ENCODE data around the gene NSUN4. TPM values are rescaled to one million over a fixed set of nuclear protein-coding genes. Genes with fewer than 3 reads are reported as not detected.

The NSUN4 gene
- total and polyA plus RNA-seq, 2 of the 13 experiments (the other 11 are each of a cell fraction or from before 2014, with no cell fraction given), result 21.5 to 23.5 TPM

DNA sequence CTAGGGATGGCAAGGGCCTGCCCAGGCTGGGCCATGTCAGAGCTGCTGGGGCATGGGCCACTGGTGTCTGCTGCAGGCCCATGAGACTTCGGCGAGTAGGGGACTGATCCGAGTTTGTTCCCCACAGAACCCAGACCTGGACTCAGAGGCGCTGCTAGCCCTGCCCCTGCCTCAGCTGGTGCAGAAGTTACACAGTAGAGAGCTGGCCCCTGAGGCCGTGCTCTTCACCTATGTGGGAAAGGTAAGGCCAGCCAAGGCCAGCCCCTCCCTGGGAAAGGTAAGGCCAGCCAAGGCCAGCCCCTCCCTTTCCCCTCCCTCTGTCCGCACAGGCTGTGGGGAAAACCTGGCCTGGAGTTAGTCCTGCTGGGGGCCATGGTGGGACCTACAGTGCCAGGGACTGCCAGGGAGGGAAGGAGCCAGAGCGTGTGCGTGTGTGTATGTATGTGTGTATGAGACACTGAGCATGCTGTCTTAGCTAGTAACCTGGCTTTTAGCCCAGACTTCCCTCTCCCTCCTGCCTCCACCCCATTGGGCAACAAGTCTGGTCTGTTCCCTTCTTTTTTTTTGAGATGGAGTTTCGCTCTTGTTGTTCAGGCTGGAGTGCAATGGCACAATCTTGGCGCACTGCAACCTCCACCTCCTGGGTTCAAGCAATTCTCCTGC is 61.5 kb downstream of the NSUN4 start (continued):
- no peak for TF ChIP-seq NFIB (CRISPR knock-in tag; IDR thresholded peaks at IDR 0.05; ENCODE audit: borderline replicate concordance)
- TF ChIP-seq LCORL (IDR thresholded peaks at IDR 0.05), result no peak
- peak; percentile 63; the same call in 1 of the 2 replicates for TF ChIP-seq LCORL (CRISPR knock-in tag; IDR thresholded peaks at IDR 0.05)
- TF ChIP-seq, protein P1, sequence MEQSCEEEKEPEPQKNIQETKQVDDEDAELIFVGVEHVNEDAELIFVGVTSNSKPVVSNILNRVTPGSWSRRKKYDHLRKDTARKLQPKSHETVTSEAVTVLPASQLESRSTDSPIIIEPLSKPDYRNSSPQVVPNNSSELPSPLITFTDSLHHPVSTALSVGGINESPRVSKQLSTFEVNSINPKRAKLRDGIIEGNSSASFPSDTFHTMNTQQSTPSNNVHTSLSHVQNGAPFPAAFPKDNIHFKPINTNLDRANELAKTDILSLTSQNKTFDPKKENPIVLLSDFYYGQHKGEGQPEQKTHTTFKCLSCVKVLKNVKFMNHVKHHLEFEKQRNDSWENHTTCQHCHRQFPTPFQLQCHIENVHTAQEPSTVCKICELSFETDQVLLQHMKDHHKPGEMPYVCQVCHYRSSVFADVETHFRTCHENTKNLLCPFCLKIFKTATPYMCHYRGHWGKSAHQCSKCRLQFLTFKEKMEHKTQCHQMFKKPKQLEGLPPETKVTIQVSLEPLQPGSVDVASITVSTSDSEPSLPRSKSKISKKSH (CRISPR knock-in tag; IDR thresholded peaks at IDR 0.05; ENCODE audit: borderline replicate concordance), result peak; percentile 78; the same call in 1 of the 2 replicates
- TF ChIP-seq, protein P2, sequence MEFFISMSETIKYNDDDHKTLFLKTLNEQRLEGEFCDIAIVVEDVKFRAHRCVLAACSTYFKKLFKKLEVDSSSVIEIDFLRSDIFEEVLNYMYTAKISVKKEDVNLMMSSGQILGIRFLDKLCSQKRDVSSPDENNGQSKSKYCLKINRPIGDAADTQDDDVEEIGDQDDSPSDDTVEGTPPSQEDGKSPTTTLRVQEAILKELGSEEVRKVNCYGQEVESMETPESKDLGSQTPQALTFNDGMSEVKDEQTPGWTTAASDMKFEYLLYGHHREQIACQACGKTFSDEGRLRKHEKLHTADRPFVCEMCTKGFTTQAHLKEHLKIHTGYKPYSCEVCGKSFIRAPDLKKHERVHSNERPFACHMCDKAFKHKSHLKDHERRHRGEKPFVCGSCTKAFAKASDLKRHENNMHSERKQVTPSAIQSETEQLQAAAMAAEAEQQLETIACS (CRISPR knock-in tag; IDR thresholded peaks at IDR 0.05), result no peak
- TF ChIP-seq, protein P3, sequence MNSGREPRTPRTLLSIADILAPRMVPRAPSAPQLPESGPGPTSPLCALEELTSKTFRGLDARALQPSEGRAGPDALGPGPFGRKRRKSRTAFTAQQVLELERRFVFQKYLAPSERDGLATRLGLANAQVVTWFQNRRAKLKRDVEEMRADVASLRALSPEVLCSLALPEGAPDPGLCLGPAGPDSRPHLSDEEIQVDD (CRISPR knock-in tag; IDR thresholded peaks at IDR 0.05; ENCODE audit: borderline replicate concordance), result no peak
- no peak for TF ChIP-seq ZFP1 (CRISPR knock-in tag; IDR thresholded peaks at IDR 0.05)
- TF ChIP-seq ZSCAN30 (CRISPR knock-in tag; IDR thresholded peaks at IDR 0.05), result no peak
- no peak for TF ChIP-seq NFIC (IDR thresholded peaks at IDR 0.05; ENCODE audit: low read length)
- TF ChIP-seq ZNF572 (CRISPR knock-in tag; IDR thresholded peaks at IDR 0.05), result 0 out of 2 replicates have a peak, but pooled peaks have one; percentile 61
- TF ChIP-seq, protein P4, sequence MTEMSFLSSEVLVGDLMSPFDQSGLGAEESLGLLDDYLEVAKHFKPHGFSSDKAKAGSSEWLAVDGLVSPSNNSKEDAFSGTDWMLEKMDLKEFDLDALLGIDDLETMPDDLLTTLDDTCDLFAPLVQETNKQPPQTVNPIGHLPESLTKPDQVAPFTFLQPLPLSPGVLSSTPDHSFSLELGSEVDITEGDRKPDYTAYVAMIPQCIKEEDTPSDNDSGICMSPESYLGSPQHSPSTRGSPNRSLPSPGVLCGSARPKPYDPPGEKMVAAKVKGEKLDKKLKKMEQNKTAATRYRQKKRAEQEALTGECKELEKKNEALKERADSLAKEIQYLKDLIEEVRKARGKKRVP (CRISPR knock-in tag; IDR thresholded peaks at IDR 0.05), result no peak
- peak; percentile 63; the same call in 1 of the 2 replicates for TF ChIP-seq ZFY (CRISPR knock-in tag; IDR thresholded peaks at IDR 0.05)
- TF ChIP-seq SOX5 (CRISPR knock-in tag; IDR thresholded peaks at IDR 0.05; ENCODE audit: borderline replicate concordance), result peak; percentile 26; the same call in 1 of the 2 replicates
- TF ChIP-seq, protein P5, sequence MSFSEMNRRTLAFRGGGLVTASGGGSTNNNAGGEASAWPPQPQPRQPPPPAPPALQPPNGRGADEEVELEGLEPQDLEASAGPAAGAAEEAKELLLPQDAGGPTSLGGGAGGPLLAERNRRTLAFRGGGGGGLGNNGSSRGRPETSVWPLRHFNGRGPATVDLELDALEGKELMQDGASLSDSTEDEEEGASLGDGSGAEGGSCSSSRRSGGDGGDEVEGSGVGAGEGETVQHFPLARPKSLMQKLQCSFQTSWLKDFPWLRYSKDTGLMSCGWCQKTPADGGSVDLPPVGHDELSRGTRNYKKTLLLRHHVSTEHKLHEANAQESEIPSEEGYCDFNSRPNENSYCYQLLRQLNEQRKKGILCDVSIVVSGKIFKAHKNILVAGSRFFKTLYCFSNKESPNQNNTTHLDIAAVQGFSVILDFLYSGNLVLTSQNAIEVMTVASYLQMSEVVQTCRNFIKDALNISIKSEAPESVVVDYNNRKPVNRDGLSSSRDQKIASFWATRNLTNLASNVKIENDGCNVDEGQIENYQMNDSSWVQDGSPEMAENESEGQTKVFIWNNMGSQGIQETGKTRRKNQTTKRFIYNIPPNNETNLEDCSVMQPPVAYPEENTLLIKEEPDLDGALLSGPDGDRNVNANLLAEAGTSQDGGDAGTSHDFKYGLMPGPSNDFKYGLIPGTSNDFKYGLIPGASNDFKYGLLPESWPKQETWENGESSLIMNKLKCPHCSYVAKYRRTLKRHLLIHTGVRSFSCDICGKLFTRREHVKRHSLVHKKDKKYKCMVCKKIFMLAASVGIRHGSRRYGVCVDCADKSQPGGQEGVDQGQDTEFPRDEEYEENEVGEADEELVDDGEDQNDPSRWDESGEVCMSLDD (CRISPR knock-in tag; IDR thresholded peaks at IDR 0.05; ENCODE audit: borderline replicate concordance), result no peak
- 0 out of 2 replicates have a peak, but pooled peaks have one; percentile 33 for TF ChIP-seq ZBTB38 (CRISPR knock-in tag; IDR thresholded peaks at IDR 0.05)
- TF ChIP-seq, protein P6, sequence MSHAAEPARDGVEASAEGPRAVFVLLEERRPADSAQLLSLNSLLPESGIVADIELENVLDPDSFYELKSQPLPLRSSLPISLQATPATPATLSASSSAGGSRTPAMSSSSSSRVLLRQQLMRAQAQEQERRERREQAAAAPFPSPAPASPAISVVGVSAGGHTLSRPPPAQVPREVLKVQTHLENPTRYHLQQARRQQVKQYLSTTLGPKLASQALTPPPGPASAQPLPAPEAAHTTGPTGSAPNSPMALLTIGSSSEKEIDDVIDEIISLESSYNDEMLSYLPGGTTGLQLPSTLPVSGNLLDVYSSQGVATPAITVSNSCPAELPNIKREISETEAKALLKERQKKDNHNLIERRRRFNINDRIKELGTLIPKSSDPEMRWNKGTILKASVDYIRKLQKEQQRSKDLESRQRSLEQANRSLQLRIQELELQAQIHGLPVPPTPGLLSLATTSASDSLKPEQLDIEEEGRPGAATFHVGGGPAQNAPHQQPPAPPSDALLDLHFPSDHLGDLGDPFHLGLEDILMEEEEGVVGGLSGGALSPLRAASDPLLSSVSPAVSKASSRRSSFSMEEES (CRISPR knock-in tag; IDR thresholded peaks at IDR 0.05), result no peak
- no peak for TF ChIP-seq SP140L (CRISPR knock-in tag; IDR thresholded peaks at IDR 0.05; ENCODE audit: borderline replicate concordance)
- TF ChIP-seq MXD4 (CRISPR knock-in tag; IDR thresholded peaks at IDR 0.05), result no peak
- no peak for TF ChIP-seq PLRG1 (conservative IDR thresholded peaks at IDR 0.05)
- no peak for TF ChIP-seq RAD21 (CRISPR knock-in tag; IDR thresholded peaks at IDR 0.05)

All from HepG2 (cell line).